Caco-2 (cell line): ENCODE data around the gene SLC12A9. TPM values are rescaled to one million over a fixed set of nuclear protein-coding genes. Genes with fewer than 3 reads are reported as not detected.

Experiments
- BruUV-seq: library from RNA; stranded (reverse); fragments of 400-500 nt; replicated peaks from 2 replicates; lab custom pipeline; 2021; lab: Mats Ljungman, UMichigan
- CTCF ChIA-PET: fragments of 300-600 bp; sonication (Branson Sonifier 250); formaldehyde crosslinking; loops from one replicate; lab custom pipeline; 2022; ENCODE audit warnings: antibody characterized with exemption; lab: Charles Lee
- POLR2A ChIA-PET: fragments of 300-600 bp; sonication (Branson Sonifier 250); formaldehyde crosslinking; loops from one replicate; lab custom pipeline; 2022; ENCODE audit warnings: antibody characterized with exemption; lab: Charles Lee
- DNase-seq, 2 experiments: peaks; one replicate each; pipeline versions ENCODE4 v3.0.0 to v3.0.0-alpha.2; 2020 to 2022
- H3K27me3 ChIP-seq: replicated peaks from 2 replicates; pipeline ENCODE4 v1.6.0; 2011; ENCODE audit warnings: low read length; ENCODE audit not compliant: control insufficient read depth, insufficient read depth
- H3K36me3 ChIP-seq: 2 replicates; pipeline ENCODE4 v1.5.1; 2011; ENCODE audit warnings: low read length; ENCODE audit not compliant: control insufficient read depth, insufficient read depth
- H3K4me1 ChIP-seq: fragments of 250-450 bp; sonication (Bioruptor Pico); 2 replicates; pipeline ENCODE4 v1.5.1; 2020; ENCODE audit warnings: mild to moderate bottlenecking
- H3K4me3 ChIP-seq: 2 replicates; pipeline ENCODE4 v1.5.1; 2011; ENCODE audit warnings: low read depth, mild to moderate bottlenecking, control low read depth, low read length
- H3K9me3 ChIP-seq: fragments of 250-450 bp; sonication (Bioruptor Pico); 2 replicates; pipeline ENCODE4 v1.5.1; 2020; ENCODE audit warnings: mild to moderate bottlenecking, moderate library complexity
- H3K27ac Mint-ChIP-seq: one replicate; pipeline ENCODE4 v1.8.0; 2022; ENCODE audit warnings: mixed read lengths; ENCODE audit not compliant: unreplicated experiment
- H3K27me3 Mint-ChIP-seq: one replicate; pipeline ENCODE4 v1.8.0; 2022; ENCODE audit warnings: mixed read lengths; ENCODE audit not compliant: insufficient read depth, unreplicated experiment
- H3K36me3 Mint-ChIP-seq: one replicate; pipeline ENCODE4 v1.8.0; 2022; ENCODE audit warnings: mild to moderate bottlenecking, mixed read lengths; ENCODE audit not compliant: insufficient read depth, unreplicated experiment
- H3K4me1 Mint-ChIP-seq: one replicate; pipeline ENCODE4 v1.8.0; 2022; ENCODE audit warnings: low read depth, mixed read lengths; ENCODE audit not compliant: unreplicated experiment
- H3K4me3 Mint-ChIP-seq: one replicate; pipeline ENCODE4 v1.8.0; 2022; ENCODE audit warnings: mild to moderate bottlenecking, moderate library complexity, mixed read lengths; ENCODE audit not compliant: unreplicated experiment
- H3K9me3 Mint-ChIP-seq: one replicate; pipeline ENCODE4 v1.8.0; 2022; ENCODE audit warnings: mixed read lengths; ENCODE audit not compliant: unreplicated experiment
- intact Hi-C: fragments of 100-400 bp; cut with micrococcal nuclease; formaldehyde crosslinking; loops from one replicate; pipeline ENCODE4 v1.10.0; 2022; ENCODE audit not compliant: unreplicated experiment
- total RNA-seq: library from RNA; stranded (reverse); gene quantifications from 2 replicates; pipeline ENCODE4 v1.2.3, GENCODE V29; 2022
- TF ChIP-seq, protein P1 (sequence below), 2 experiments: fragments of 200-600 bp in 1 of 2; IDR thresholded peaks; 1 replicate in 1 of 2; 2 replicates in 1 of 2; pipeline versions ENCODE4 v1.5.1 to v1.8.0; 2011 to 2022; ENCODE audit warnings: antibody characterized with exemption in 1 of 2, control low read depth in 1 of 2, inconsistent platforms in 1 of 2, low read depth in 1 of 2, low read length in 1 of 2, mild to moderate bottlenecking in 1 of 2, moderate library complexity in 1 of 2; ENCODE audit not compliant: insufficient read depth in 1 of 2, severe bottlenecking in 1 of 2, unreplicated experiment in 1 of 2

Gene SLC12A9
- total RNA-seq, 1 experiment from 2014 or later, result 60.7 TPM

DNA sequence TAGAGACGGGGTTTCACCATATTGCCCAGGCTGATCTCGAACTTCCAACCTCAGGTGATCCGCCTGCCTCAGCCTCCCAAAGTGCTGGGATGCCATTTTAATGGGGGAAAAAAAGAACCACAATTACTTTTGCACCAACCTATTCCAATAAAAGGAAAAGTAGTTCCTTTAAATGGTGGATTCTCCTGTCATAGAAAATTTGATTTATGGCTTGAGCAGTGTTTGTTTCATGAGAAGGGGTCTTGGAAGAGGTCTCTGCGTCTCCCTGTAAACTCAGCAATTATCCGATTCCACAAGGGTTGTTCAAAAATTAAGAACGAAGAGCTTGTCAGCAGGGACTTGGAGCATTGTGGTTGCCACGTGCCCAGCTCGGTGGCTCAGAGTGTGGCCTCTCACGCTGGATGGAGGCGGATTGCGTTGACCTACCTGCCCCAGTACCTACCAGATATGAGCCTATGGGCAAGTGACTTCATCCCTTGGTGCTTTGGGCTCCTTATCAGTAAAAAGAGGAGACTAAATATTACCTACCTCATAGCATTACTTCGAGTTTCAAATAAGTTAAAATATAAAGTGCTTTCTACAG lies 11.8 kb downstream of the SLC12A9 start:
- intact Hi-C loops, result no loop called here
- Histone ChIP-seq H3K36me3 (peaks cover 5% of the 10 kb centered on the region), H3K27me3 (no peaks in the 10 kb centered on the region), H3K4me3 (no peak overlapping the region), H3K4me1 (peaks cover 17% of the 10 kb centered on the region), H3K9me3 (no peaks in the 10 kb centered on the region)
- BruUV-seq, result no TSS peak
- POLR2A ChIA-PET, result interaction anchor here (0.6 kb wide), 1 partner anchor 37 kb away, joined by 5 read pairs; the partner anchor contains the start of gene EPHB4
- no peak for DNase-seq
- Mint-ChIP-seq H3K9me3 (no peaks in the 10 kb centered on the region), H3K27me3 (no peaks in the 10 kb centered on the region), H3K27ac (no peak overlapping the region), H3K36me3 (peaks cover 71% of the 10 kb centered on the region), H3K4me3 (no peak overlapping the region), H3K4me1 (peaks cover 7% of the 10 kb centered on the region)
- CTCF ChIA-PET, result interaction anchor here (0.6 to 0.7 kb wide), 2 partner anchors 36 to 179 kb away, joined by 4 to 8 read pairs; no protein-coding TSS in a partner anchor
- TF ChIP-seq, protein P1, sequence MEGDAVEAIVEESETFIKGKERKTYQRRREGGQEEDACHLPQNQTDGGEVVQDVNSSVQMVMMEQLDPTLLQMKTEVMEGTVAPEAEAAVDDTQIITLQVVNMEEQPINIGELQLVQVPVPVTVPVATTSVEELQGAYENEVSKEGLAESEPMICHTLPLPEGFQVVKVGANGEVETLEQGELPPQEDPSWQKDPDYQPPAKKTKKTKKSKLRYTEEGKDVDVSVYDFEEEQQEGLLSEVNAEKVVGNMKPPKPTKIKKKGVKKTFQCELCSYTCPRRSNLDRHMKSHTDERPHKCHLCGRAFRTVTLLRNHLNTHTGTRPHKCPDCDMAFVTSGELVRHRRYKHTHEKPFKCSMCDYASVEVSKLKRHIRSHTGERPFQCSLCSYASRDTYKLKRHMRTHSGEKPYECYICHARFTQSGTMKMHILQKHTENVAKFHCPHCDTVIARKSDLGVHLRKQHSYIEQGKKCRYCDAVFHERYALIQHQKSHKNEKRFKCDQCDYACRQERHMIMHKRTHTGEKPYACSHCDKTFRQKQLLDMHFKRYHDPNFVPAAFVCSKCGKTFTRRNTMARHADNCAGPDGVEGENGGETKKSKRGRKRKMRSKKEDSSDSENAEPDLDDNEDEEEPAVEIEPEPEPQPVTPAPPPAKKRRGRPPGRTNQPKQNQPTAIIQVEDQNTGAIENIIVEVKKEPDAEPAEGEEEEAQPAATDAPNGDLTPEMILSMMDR (IDR thresholded peaks at IDR 0.05; ENCODE audit: insufficient read depth in 1 of 2, low read depth in 1 of 2, low read length in 1 of 2, severe bottlenecking in 1 of 2, unreplicated experiment in 1 of 2), result no peak

DNA sequence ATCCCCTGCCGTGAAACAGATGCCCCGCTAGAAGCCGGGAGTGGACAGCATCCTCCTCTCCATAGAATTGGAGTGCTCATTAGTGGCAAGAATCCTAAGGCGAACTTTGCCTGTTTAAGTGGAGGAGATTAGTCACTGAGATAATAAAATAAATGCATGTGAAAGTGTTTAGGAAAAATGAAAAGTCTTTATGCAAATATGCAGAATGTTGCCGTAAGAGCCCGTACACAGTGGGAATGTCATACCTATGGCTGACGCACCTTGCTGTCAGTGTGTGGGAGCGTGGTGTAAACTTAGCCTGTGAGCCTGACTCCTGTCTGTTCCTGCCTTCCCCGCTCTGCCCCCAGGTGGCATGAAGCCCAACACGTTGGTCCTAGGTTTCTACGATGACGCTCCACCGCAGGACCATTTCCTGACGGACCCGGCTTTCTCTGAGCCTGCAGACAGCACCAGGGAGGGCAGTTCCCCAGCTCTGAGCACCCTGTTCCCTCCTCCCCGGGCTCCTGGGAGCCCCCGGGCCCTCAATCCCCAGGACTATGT lies 12.9 kb downstream of the SLC12A9 start:
- Histone ChIP-seq H3K4me1 (peaks cover 17% of the 10 kb centered on the region), H3K4me3 (no peak overlapping the region), H3K9me3 (no peaks in the 10 kb centered on the region), H3K27me3 (no peaks in the 10 kb centered on the region), H3K36me3 (peaks cover 5% of the 10 kb centered on the region)
- CTCF ChIA-PET, result no interaction called here
- peaks cover 7% of the 10 kb centered on the region for H3K4me1 Mint-ChIP-seq
- TF ChIP-seq, protein P1 (IDR thresholded peaks at IDR 0.05; ENCODE audit: insufficient read depth in 1 of 2, low read depth in 1 of 2, low read length in 1 of 2, severe bottlenecking in 1 of 2, unreplicated experiment in 1 of 2), result no peak
- DNase-seq, result no peak
- no peaks in the 10 kb centered on the region for H3K27me3 Mint-ChIP-seq
- peaks cover 66% of the 10 kb centered on the region for H3K36me3 Mint-ChIP-seq
- intact Hi-C loops, result no loop called here
- BruUV-seq, result no TSS peak
- POLR2A ChIA-PET, result no interaction called here
- H3K27ac Mint-ChIP-seq, result no peak overlapping the region
- no peak overlapping the region for H3K4me3 Mint-ChIP-seq
- H3K9me3 Mint-ChIP-seq, result no peaks in the 10 kb centered on the region

DNA sequence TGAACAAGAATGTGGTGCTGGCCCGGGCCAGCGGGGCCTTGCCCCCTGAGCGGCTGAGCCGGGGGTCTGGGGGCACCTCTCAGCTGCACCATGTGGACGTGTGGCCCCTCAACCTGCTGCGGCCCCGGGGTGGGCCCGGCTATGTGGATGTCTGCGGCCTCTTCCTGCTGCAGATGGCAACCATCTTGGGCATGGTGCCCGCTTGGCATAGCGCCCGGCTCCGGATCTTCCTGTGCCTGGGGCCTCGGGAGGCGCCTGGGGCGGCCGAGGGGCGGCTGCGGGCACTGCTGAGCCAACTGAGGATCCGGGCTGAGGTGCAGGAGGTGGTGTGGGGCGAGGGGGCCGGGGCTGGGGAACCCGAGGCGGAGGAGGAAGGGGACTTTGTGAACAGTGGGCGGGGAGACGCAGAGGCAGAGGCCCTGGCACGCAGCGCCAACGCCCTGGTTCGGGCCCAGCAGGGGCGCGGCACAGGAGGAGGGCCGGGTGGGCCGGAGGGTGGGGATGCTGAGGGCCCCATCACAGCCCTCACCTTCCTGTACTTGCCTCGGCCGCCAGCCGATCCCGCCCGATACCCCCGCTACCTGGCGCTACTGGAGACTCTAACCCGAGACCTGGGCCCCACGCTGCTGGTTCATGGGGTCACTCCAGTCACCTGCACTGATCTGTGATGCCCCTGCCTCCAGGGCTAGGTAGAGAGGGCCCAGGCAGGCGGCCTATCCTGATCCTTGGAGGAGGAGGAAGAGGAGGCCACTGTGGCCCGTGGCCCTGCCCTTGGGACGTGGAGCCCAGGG lies 13.6 kb downstream of the SLC12A9 start:
- TF ChIP-seq, protein P1 (IDR thresholded peaks at IDR 0.05; ENCODE audit: insufficient read depth in 1 of 2, low read depth in 1 of 2, low read length in 1 of 2, severe bottlenecking in 1 of 2, unreplicated experiment in 1 of 2), result no peak
- H3K9me3 Mint-ChIP-seq, result no peaks in the 10 kb centered on the region
- H3K27me3 Mint-ChIP-seq, result no peaks in the 10 kb centered on the region
- peak overlapping the region; percentile 75 for H3K4me3 Mint-ChIP-seq
- H3K4me1 Mint-ChIP-seq, result peaks cover 7% of the 10 kb centered on the region
- H3K36me3 ChIP-seq, result no peaks in the 10 kb centered on the region
- ChIA-PET POLR2A (interaction anchor here (0.7 kb wide), 1 partner anchor 283 kb away, joined by 3 read pairs; no protein-coding TSS in a partner anchor), CTCF (no interaction called here)
- intact Hi-C loops, result no loop called here
- no peak for DNase-seq
- H3K27me3 ChIP-seq, result no peaks in the 10 kb centered on the region
- peaks cover 17% of the 10 kb centered on the region for H3K4me1 ChIP-seq
- H3K36me3 Mint-ChIP-seq, result peaks cover 66% of the 10 kb centered on the region
- no peaks in the 10 kb centered on the region for H3K9me3 ChIP-seq
- no TSS peak for BruUV-seq
- H3K4me3 ChIP-seq, result no peak overlapping the region
- peak overlapping the region; percentile 88 for H3K27ac Mint-ChIP-seq
